Stimulated activated CD4-positive, alpha-beta T cell treated with anti-CD3 and anti-CD28 coated beads, Interleukin-15, amount 100 ng/mL, for 48 hours (primary cell): ENCODE results near the gene SLC22A23.

Experiments used
- DNase-seq, 2 donors: peaks; one replicate each; pipeline ENCODE4 v3.0.0-alpha.2; 2020; ENCODE audit warnings: low read depth in 2 of 2

Gene SLC22A23

GRCh38 chr6:3285049-3285639 is 171.7 kb downstream of the SLC22A23 start:
- DNase-seq, result no peak

GRCh38 chr6:3284436-3284876 is 172.4 kb downstream of the SLC22A23 start:
- DNase-seq, result no peak

- no peak for DNase-seq
These were observed 173.0 kb downstream of the SLC22A23 start for GRCh38 chr6:3283641-3284435.

- no peak for DNase-seq
These were observed 173.6 kb downstream of the SLC22A23 start for GRCh38 chr6:3283241-3283640.

DNA sequence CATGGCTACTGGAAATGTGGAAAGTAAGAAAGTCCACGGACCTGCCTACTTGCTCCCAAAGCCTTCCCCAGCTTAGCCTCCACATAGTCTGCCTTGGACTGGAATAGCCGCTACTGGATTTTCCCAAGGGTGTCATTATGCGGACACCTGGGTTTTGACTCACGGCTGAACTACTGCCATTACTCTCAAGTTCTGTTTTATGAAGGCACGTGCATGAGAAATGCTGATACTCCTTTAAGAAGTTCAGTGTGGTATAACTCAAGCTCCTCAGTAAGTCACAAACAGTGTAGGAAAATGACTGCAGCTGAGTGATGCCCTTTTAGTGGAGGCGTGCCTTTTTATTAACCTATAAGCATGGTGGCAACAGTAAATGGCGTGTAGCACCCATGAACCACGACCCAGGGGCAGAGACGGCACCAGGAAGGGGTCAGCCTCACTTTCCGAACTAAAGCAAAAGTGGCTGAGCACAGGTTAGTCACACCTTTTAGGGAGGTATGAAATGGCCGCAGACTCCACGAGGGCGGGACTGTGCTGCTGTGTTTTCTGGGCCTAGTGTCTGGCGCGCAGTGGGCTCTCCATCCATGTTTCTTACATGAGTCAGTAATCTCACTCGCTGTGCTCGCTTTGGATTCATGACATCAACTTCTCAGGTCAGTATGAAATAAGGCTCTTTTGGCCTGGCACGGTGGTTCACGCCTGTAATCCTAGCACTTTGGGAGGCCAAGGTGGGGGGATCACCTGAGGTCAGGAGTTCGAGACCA is 174.2 kb downstream of the SLC22A23 start:
- no peak for DNase-seq

- no peak for DNase-seq
These were observed 175.0 kb downstream of the SLC22A23 start for GRCh38 chr6:3281631-3282475.

DNA sequence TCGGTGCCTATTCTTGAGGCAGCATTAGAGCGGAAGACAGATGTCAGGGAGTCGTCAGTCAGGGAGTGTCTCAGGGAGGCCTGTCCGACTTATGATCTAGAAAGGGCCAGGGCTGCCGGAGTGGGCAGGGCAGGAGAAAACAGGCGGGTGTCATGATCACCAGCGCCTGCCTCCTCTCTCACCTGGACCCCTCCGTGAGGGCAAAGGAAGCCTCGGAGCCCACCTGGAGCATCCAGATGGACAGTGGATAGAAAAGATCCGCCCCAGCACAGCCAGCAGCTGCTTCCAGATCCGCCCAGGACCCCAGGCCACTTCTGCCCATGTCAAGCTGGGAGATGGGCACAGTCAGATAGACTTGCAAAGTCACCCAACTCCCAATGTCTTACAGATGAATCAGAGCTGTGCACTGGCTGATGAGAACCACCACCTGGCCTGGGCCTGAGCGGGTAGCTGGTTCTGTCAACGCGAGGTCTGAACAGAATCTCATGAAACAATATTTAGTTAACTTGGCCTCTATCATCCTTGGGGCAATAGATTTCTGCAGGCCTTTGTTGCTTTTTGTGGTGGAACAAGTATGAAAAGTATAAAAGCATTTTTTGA is 175.9 kb downstream of the SLC22A23 start:
- DNase-seq, result no peak

DNA sequence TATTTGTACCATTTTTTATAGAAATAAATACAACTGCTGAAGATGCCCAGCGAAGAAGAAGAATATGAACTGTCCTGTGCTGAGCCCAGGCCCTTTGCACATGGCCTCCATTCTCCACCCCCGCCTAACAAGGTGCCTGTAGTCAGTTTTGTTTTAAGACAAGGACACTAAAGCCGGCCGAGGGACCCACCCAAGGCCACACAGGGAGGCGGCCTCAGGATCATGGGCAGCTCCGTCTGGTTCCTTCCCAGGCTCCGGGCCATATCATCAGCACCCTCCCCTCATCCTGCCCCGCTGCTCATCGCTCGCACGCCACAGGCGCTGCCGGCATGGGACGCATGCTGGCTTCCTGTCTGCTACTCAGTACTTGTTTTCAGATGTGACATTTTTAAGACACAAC is 176.8 kb downstream of the SLC22A23 start:
- no peak for DNase-seq

DNA sequence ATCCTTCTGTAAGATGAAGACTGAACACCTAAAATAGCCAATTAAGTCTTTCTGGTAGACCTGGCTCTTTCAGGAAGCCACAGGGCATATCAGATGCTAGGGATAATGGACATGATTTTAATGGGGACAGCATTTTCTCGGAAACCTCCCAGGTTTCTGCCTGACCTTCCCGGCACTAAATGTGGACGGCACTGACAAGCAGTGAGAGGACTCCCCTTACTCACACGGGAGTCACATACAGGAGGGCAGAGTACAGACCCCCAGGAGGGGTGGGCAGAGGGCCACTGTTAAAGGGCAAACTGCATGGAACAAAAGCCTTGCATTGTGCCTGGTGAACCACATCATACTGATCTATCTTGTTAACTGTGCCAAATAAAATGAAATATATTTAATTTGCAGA is 178.2 kb downstream of the SLC22A23 start:
- DNase-seq, result no peak

DNA sequence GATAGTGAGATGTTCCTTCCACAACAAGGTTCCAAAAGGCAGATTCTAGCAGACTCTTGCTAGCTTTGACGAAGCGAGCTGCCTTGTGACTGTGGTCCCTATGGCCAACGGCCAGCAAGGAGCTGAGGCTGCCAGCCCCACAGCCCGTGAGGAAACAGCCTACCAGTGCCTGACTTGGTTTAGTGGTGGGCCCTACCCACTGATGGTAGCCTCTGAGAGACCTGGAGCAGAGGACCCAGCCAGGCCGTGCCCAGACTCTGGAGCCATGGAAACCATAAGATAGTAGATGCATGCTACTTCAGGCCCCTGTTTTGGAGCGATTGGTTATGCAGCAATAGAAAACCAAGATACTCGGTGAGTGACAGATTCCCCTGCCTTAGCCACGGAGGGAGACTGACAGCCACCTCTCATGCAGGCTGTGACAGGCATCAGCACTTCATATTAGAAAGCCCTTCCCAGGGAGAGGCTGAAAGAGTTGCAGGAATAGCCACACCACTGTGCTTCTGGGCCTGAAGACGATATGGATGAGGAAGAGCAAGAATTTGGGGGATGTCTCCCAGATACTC is 178.9 kb downstream of the SLC22A23 start:
- no peak for DNase-seq

- no peak for DNase-seq
These were observed 179.6 kb downstream of the SLC22A23 start for GRCh38 chr6:3277251-3277650.

DNA sequence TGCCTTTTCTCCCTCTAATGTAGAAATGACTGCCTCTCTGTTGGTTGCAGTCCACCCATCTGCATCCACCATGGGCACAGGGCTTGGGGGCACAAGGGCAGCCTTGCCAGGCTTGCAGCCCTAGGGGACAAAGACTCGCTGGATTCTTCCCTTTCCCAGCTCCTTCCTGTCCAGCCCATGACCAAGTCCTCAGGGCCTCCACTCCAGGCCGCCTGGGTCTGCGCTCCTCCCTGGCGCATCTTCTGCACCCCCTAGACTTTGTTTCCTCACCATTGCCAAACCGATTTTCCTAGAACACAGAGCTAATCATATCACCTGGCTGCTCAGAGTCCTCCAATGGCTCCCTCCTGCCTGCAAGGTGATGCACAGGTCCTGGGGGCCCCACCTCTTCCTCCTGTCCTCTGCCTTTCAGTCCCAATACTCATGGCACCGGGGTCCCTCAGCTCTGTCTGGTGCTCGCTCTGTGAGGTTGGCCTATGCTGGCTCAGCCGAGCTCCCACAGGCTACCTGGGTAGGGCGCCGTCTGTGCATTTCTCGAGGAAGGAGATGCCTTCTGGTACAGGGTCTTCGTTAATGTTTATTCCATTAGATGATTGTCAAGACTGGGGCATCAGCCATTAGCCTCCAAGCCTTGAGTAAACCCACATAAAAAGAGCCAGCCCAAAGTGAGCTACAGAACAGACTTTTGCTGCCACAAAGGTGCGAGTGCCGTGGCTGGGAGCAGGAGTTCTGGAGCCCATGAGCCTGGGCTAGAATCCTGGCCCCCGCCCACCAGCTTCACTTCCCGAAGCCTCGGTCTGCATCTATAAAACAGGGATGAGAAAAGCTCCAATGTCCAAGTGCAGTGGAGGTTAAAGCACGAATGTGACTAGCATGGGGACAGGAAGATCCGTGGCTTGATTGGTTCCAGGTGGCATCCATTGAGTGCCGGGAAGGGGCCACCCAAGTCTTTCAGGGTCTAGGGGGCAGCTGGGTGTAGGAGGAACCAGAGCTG is 180.4 kb downstream of the SLC22A23 start:
- no peak for DNase-seq

DNA sequence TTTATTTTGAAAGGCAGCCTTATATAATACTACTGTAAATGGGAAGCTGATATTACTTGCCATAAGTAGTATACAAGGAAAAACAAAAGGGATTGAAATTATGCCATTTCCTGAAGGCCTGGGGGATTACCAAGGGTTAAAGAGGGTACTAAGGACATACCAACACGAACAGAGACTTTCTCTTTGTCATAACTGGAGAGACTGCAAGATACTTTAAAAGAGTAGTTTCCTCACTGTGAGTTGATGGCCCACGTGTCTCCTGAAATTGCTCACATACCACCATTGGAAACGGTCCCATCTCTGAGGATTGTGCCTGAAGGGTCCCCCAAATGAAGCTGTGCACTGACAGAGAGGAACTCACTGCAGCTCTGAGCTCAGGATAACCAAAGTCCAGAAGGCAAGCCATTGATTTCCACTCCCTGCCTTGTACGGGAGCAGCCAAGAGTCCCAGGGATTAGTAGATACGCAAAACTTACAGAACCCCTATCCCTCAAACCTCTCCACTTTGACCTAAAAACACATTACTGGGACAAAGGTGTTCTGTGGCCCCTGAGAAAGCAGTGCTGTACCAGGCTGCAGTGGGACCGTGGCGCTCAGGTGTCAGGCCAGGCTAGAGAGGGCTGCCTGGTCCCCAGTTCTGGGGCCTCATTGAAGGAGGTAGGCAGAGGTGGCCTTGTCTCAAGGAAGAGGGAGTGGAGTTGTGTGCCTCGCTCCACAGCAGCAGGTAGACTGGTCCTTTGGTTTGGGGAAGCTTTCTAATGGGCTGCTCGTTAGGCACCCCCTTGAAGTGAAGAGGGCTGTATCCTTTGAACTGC is 182.9 kb downstream of the SLC22A23 start:
- DNase-seq, result no peak

GRCh38 chr6:3272911-3273547 is 183.8 kb downstream of the SLC22A23 start:
- no peak for DNase-seq

DNA sequence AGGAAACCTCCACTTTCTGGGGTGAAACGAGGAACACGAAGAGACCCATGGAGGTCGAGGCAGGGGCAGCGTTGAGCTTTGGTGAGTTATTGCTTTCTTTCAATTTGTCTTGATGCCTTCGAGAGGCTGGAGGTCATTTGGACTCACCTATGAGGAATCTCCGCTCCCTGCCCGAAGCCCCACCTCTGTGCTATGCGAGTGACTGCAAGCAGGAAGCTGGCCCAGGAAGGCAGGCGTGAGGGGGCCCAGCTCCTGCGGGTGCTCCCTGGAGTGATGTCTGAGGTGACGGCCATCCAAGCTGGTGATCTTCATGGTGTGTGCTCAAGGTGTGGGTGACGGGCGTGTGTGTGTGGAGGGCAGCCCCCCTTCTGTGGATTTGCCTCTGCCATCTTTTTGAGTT is 185.1 kb downstream of the SLC22A23 start:
- no peak for DNase-seq

DNA sequence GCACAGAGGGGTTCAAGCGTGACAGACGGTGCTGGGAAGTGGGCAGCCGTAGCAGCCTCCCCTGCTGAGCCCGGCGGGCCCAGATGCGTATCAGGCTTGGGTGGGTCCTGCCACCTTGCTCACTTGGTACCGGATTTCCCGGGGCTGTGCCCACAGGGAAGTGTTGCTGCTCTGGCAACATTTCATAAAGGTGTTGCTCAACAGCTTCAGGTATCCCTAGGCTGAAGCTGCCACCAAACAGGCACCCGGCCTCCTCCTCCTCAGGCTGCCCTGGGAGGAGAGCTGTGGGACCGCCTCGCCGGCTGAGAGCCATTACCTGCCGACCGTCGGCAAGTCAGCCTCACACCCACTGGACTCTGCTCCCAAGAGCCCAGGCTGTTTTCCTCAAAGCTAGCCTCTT is 186.6 kb downstream of the SLC22A23 start:
- DNase-seq, result no peak

DNA sequence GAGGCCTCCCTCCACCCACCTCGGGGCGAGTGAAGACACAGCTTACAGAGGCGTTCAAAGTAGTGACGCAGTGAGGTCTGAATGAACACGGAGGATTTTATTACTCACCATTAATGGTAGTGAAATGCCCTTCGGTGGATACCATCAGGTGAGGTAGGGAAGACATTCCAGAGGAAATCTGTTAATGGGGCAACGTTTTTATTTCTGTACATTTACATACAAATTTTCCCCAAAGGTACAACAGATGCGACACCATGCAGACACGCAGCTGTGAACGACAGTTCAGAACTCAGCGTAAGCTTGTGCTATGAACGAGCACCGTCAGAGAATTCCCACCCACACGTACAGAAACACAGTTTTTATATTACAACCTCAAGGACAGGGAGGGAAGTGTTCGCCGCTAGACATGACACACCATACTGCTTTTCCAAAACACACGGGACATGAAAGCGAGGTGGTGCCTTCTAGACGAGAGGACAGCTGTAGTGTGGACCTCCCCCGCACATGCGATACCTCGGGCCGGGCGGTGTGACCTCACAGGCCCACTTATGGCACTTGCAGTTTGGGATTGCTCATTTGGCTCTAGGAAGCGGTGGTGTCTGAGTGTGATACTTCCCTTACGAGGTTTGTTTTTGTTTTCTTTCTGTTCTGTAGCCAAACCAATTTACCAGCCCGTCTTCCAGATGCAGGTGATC is 187.4 kb downstream of the SLC22A23 start:
- DNase-seq, result no peak

GRCh38 chr6:3268680-3269079 is 188.2 kb downstream of the SLC22A23 start:
- DNase-seq, result no peak
